HG02642 (cell line): ENCODE measurements around the gene SLC35E2B.

Experiments
- ATAC-seq: cut with Tn5 transposase; IDR thresholded peaks from one replicate; pipeline ENCODE4 v1.9.1; 2021; ENCODE audit warnings: mild to moderate bottlenecking; ENCODE audit not compliant: unreplicated experiment, poor library complexity

The SLC35E2B gene

GRCh38 chr1:1615256-1616044 lies 77.1 kb downstream of the SLC35E2B start, which contains the start of gene MIB2:
Gene MIB2 (plus strand): TSS chr1:1615500. CDS start chr1:1623453, 7,953 bp downstream.
- ATAC-seq = peak; percentile 83

DNA sequence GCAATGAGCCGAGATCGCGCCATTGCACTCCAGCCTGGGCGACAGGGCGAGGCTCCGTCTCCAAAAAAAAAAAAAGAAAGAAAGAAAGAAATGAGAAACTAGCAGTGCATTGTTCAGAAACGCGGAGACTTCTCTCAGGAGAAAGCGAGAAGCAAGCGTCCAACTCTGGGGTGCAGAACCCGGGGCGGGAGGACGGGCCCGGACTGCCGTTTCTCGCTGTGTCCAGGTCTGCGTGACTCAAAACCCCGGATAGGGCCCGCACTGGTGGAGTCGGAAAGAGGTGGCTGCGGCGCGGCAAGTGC lies 77.7 kb downstream of the SLC35E2B start:
- ATAC-seq = no peak

DNA sequence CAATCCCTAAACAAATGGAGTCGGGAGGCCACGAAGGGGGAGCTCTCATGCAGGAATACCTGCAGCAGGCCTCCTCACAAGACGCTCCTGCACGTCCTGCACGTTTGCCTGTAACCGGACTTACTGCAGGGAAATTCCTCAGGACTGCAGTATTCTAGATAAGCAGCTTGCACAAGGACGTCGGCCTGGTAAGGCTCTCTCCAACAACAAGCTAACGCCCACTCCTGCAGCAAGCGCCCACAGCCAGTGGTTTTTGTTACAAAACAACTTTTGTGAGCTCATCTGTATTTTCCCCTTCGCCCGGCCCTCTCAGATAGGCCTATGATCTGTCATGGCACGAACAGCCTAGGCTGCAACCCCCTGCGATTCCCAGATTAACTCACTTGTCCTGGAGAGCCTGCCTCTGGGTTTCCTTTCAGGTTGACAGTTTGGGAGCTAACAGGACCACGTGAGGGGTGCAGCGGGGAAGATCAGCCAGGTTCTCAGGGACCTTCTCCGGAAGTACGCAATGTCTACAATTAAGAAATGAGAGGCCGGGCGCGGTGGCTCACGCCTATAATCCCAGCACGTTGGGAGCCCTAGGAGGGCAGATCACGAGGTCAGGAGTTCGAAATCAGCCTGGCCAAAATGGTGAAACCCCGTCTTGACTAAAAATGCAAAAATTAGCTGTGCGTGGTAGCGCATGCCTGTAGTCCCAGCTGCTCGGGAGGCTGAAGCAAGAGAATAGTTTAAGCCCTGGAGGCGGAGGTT lies 78.2 kb downstream of the SLC35E2B start:
- no peak for ATAC-seq

DNA sequence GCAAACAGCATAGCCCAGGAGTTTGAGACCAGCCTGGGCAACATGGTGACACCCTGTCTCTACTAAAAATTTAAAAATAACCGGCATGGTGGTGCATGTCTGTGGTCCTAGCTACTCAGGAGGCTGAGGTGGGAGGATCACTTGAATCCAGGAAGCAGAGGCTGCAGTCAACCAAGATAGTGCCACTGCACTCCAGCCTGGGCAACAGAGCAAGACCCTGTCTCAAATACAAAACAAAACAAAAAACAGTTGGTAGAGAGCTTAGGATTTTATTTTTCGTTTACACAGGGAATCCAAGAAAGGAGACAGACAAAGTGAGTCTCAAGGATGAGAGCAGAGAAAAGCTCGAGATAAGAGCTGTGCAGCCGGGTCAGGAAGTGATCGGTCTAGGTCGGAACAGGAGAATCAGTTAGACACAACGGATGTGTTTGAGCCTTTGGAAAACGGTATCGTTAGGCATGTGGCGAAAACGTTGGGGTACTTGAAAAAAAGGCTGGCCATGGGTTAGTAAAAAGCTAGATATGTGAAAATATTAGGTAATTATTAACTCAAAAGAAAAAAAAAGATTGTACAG lies 79.0 kb downstream of the SLC35E2B start:
- no peak for ATAC-seq

GRCh38 chr1:1612104-1612400 lies 80.5 kb downstream of the SLC35E2B start:
- ATAC-seq = no peak

DNA sequence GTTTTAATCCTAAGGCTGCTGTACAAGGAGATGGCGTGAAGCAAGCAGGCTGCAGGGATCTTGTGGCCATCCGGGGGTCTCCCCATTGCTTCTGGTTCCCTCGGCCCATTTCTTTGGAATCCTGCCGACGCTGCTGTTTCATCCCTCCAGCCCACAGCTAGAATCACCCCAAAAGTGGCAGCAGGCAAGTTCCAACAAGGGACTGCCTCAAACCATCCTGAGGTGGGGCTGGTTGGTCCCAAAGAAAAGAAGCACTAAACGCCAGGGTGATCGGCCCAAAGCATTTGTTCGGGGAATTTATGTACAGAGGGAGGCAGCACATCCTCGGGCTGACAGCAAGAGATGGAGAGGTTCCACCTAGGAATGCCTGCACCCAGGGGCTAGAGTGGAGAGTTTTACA lies 81.8 kb downstream of the SLC35E2B start:
- ATAC-seq = no peak

GRCh38 chr1:1609822-1610485 lies 82.6 kb downstream of the SLC35E2B start:
- no peak for ATAC-seq
